Measurements from ENCODE around the gene UQCRFS1. TPM values are rescaled to one million over a fixed set of nuclear protein-coding genes. Genes with fewer than 3 reads are reported as not detected.

Gene UQCRFS1
- total RNA-seq, 1 donor from 2014 or later, result 31.8 TPM

DNA sequence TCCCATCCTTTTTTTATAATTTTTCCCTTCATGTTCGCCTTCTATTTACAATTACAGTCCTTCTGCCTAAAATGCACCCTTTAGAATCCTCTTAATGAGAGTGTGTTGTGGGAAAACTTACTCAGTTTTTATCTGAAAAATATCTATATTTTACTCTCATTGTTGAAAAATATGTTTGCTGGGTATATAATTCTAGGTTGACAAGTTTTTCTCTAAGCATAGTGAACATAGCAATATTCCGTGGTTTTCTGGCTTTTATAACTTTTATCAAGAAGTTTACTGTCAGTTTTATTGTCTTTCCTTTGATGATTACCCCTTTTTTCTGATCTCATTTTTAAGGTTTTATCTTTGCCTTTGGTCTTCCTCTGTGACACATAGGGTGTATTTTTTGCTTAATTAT lies 57.3 kb downstream of the UQCRFS1 start:
- DNase-seq (ENCODE audit: low spot score), result no peak

All from ureter (tissue), 1 donor.